Measurements from ENCODE around the gene ISL2.

Gene ISL2

GRCh38 chr15:76341366-76342057 lies 4.9 kb downstream of the ISL2 start:
- no peak for TF ChIP-seq Cebpa-rat (IDR thresholded peaks at IDR 0.05)
- peaks cover 97% of the 10 kb centered on the region for H4K20me1 ChIP-seq
- peaks cover 100% of the 10 kb centered on the region for H3K27me3 ChIP-seq

GRCh38 chr15:76342058-76342381 lies 5.4 kb downstream of the ISL2 start:
- no peak overlapping the region for H3K27ac ChIP-seq
- peak overlapping the region; percentile 83 for H3K4me2 ChIP-seq
- H4K20me1 ChIP-seq, result peaks cover 97% of the 10 kb centered on the region
- peak overlapping the region; percentile 59 for H3K4me3 ChIP-seq
- no peak overlapping the region for H3K9ac ChIP-seq
- H3K9me3 ChIP-seq, result peaks cover 38% of the 10 kb centered on the region
- H3K27me3 ChIP-seq, result peaks cover 100% of the 10 kb centered on the region
- H3K36me3 ChIP-seq, result peaks cover 10% of the 10 kb centered on the region
- H3K4me1 ChIP-seq, result peaks cover 27% of the 10 kb centered on the region
- no peak for TF ChIP-seq Cebpa-rat (IDR thresholded peaks at IDR 0.05)

More at GRCh38 chr15:76341366-76342057, 4.9 kb downstream of the ISL2 start:
- Histone ChIP-seq H3K27ac (no peak overlapping the region), H3K9ac (no peak overlapping the region), H3K4me1 (peaks cover 27% of the 10 kb centered on the region), H3K9me3 (peaks cover 33% of the 10 kb centered on the region), H3K4me2 (peak overlapping the region; percentile 83), H3K4me3 (peak overlapping the region; percentile 59), H3K36me3 (peaks cover 5% of the 10 kb centered on the region)

- no peak overlapping the region for H3K9ac ChIP-seq
- H3K36me3 ChIP-seq, result peaks cover 13% of the 10 kb centered on the region
- no peak overlapping the region for H3K27ac ChIP-seq
- TF ChIP-seq Cebpa-rat (IDR thresholded peaks at IDR 0.05), result no peak
- peaks cover 100% of the 10 kb centered on the region for H3K27me3 ChIP-seq
- peaks cover 27% of the 10 kb centered on the region for H3K4me1 ChIP-seq
- no peak overlapping the region for H3K4me2 ChIP-seq
- H3K9me3 ChIP-seq, result peaks cover 44% of the 10 kb centered on the region
- peak overlapping the region; percentile 59; the same call in 1 of the 2 replicates for H3K4me3 ChIP-seq
- H4K20me1 ChIP-seq, result peaks cover 94% of the 10 kb centered on the region
Observed at GRCh38 chr15:76342382-76343201, 6.0 kb downstream of the ISL2 start.

GRCh38 chr15:76343313-76343996 lies 6.9 kb downstream of the ISL2 start:
- Histone ChIP-seq H3K9ac (no peak overlapping the region), H3K27me3 (peaks cover 96% of the 10 kb centered on the region), H3K36me3 (peaks cover 13% of the 10 kb centered on the region), H3K4me1 (peaks cover 27% of the 10 kb centered on the region), H3K9me3 (peaks cover 48% of the 10 kb centered on the region), H3K4me2 (no peak overlapping the region), H3K27ac (no peak overlapping the region), H3K4me3 (no peak overlapping the region), H4K20me1 (peaks cover 85% of the 10 kb centered on the region)
- TF ChIP-seq Cebpa-rat (IDR thresholded peaks at IDR 0.05), result no peak

GRCh38 chr15:76344893-76345582 lies 8.5 kb downstream of the ISL2 start:
- Histone ChIP-seq H3K4me1 (peaks cover 19% of the 10 kb centered on the region), H3K36me3 (peaks cover 13% of the 10 kb centered on the region), H3K27ac (no peak overlapping the region), H3K27me3 (peaks cover 82% of the 10 kb centered on the region), H3K9me3 (peaks cover 48% of the 10 kb centered on the region), H3K4me3 (no peak overlapping the region), H3K4me2 (no peak overlapping the region), H4K20me1 (peaks cover 69% of the 10 kb centered on the region), H3K9ac (no peak overlapping the region)
- TF ChIP-seq Cebpa-rat (IDR thresholded peaks at IDR 0.05), result no peak

- Histone ChIP-seq H3K27ac (no peak overlapping the region), H3K9ac (no peak overlapping the region), H3K4me2 (no peak overlapping the region), H3K36me3 (peaks cover 13% of the 10 kb centered on the region), H3K4me3 (no peak overlapping the region), H3K9me3 (peaks cover 48% of the 10 kb centered on the region), H4K20me1 (peaks cover 64% of the 10 kb centered on the region), H3K27me3 (peaks cover 78% of the 10 kb centered on the region), H3K4me1 (peaks cover 14% of the 10 kb centered on the region)
- TF ChIP-seq Cebpa-rat (IDR thresholded peaks at IDR 0.05), result no peak
Observed at GRCh38 chr15:76345583-76345879, 9.0 kb downstream of the ISL2 start.

GRCh38 chr15:76345880-76346668 lies 9.5 kb downstream of the ISL2 start:
- peak overlapping the region; percentile 34; the same call in 1 of the 2 replicates for H3K4me3 ChIP-seq
- peaks cover 48% of the 10 kb centered on the region for H3K9me3 ChIP-seq
- H3K27me3 ChIP-seq, result peaks cover 72% of the 10 kb centered on the region
- H3K4me1 ChIP-seq, result peaks cover 8% of the 10 kb centered on the region
- H3K9ac ChIP-seq, result no peak overlapping the region
- peaks cover 59% of the 10 kb centered on the region for H4K20me1 ChIP-seq
- peaks cover 13% of the 10 kb centered on the region for H3K36me3 ChIP-seq
- no peak overlapping the region for H3K4me2 ChIP-seq
- no peak for TF ChIP-seq Cebpa-rat (IDR thresholded peaks at IDR 0.05)
- no peak overlapping the region for H3K27ac ChIP-seq

GRCh38 chr15:76346669-76347481 lies 10.3 kb downstream of the ISL2 start:
- Histone ChIP-seq H3K27ac (no peak overlapping the region), H3K9me3 (peaks cover 47% of the 10 kb centered on the region)

More at GRCh38 chr15:76346669-76347481, 10.3 kb downstream of the ISL2 start:
- Histone ChIP-seq H3K36me3 (peaks cover 13% of the 10 kb centered on the region), H3K4me2 (no peak overlapping the region), H3K4me1 (peaks cover under 1% of the 10 kb centered on the region; the same call in 1 of the 2 replicates), H3K4me3 (peak overlapping the region; percentile 34; the same call in 1 of the 2 replicates), H3K9ac (no peak overlapping the region), H4K20me1 (peaks cover 51% of the 10 kb centered on the region), H3K27me3 (peaks cover 64% of the 10 kb centered on the region)
- no peak for TF ChIP-seq Cebpa-rat (IDR thresholded peaks at IDR 0.05)
